Activated B cell treated with CpG ODN at 0.5 μM for 24 hours (primary cell): Measurements from ENCODE around the gene LRSAM1. TPM values are rescaled to one million over a fixed set of nuclear protein-coding genes. Genes with fewer than 3 reads are reported as not detected.

Experiments used
- ATAC-seq: fragments of 200-7000 bp; cut with Tn5 transposase; one replicate; pipeline ENCODE4 v1.10.0; 2021; ENCODE audit warnings: low read depth, mild to moderate bottlenecking, moderate library complexity
- CTCF ChIA-PET: fragments of 350-600 bp; sonication (Branson Sonifier 250); formaldehyde crosslinking; loops from one replicate; lab custom pipeline; 2021; ENCODE audit warnings: antibody characterized with exemption; lab: Charles Lee
- POLR2A ChIA-PET: fragments of 350-600 bp; sonication (Branson Sonifier 250); formaldehyde crosslinking; loops from one replicate; lab custom pipeline; 2021; ENCODE audit warnings: antibody characterized with exemption; lab: Charles Lee
- DNase-seq: peaks from one replicate; pipeline ENCODE4 v3.0.0; 2022
- H3K27ac Mint-ChIP-seq: one replicate; pipeline ENCODE4 v1.8.0; 2020; ENCODE audit warnings: mixed read lengths
- H3K27me3 Mint-ChIP-seq: one replicate; pipeline ENCODE4 v1.8.0; 2021; ENCODE audit warnings: mixed read lengths
- H3K36me3 Mint-ChIP-seq: one replicate; pipeline ENCODE4 v1.8.0; 2021; ENCODE audit warnings: low read depth, mixed read lengths
- H3K4me1 Mint-ChIP-seq: one replicate; pipeline ENCODE4 v1.8.0; 2021; ENCODE audit warnings: mixed read lengths
- H3K4me3 Mint-ChIP-seq: one replicate; pipeline ENCODE4 v1.8.0; 2020; ENCODE audit warnings: mild to moderate bottlenecking, mixed read lengths
- H3K9me3 Mint-ChIP-seq: one replicate; pipeline ENCODE4 v1.8.0; 2020; ENCODE audit warnings: mixed read lengths
- intact Hi-C: fragments of 100-400 bp; cut with micrococcal nuclease; formaldehyde crosslinking; loops from one replicate; pipeline ENCODE4 v1.15.1; 2024
- total RNA-seq: library from RNA; stranded (reverse); gene quantifications from 2 replicates; pipeline ENCODE4 v1.2.3, GENCODE V29; 2022
- TF ChIP-seq, protein P1 (sequence below): fragments of 200-600 bp; IDR thresholded peaks from one replicate; pipeline ENCODE4 v1.8.0; 2022; ENCODE audit warnings: antibody characterized with exemption, mild to moderate bottlenecking

The LRSAM1 gene
- total RNA-seq, 1 donor from 2014 or later: 23.9 TPM

GRCh38 chr9:127490535-127491230 is 39.4 kb downstream of the LRSAM1 start:
- Mint-ChIP-seq H3K36me3 (peaks cover 62% of the 10 kb centered on the region), H3K9me3 (no peaks in the 10 kb centered on the region), H3K4me1 (no peaks in the 10 kb centered on the region), H3K27me3 (no peaks in the 10 kb centered on the region), H3K27ac (no peak overlapping the region), H3K4me3 (no peak overlapping the region)
- no peak for DNase-seq
- CTCF ChIA-PET: no interaction called here
- TF ChIP-seq, protein P1, sequence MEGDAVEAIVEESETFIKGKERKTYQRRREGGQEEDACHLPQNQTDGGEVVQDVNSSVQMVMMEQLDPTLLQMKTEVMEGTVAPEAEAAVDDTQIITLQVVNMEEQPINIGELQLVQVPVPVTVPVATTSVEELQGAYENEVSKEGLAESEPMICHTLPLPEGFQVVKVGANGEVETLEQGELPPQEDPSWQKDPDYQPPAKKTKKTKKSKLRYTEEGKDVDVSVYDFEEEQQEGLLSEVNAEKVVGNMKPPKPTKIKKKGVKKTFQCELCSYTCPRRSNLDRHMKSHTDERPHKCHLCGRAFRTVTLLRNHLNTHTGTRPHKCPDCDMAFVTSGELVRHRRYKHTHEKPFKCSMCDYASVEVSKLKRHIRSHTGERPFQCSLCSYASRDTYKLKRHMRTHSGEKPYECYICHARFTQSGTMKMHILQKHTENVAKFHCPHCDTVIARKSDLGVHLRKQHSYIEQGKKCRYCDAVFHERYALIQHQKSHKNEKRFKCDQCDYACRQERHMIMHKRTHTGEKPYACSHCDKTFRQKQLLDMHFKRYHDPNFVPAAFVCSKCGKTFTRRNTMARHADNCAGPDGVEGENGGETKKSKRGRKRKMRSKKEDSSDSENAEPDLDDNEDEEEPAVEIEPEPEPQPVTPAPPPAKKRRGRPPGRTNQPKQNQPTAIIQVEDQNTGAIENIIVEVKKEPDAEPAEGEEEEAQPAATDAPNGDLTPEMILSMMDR: no peak
- POLR2A ChIA-PET: no interaction called here
- ATAC-seq: no peak
- intact Hi-C loops: no loop called here

DNA sequence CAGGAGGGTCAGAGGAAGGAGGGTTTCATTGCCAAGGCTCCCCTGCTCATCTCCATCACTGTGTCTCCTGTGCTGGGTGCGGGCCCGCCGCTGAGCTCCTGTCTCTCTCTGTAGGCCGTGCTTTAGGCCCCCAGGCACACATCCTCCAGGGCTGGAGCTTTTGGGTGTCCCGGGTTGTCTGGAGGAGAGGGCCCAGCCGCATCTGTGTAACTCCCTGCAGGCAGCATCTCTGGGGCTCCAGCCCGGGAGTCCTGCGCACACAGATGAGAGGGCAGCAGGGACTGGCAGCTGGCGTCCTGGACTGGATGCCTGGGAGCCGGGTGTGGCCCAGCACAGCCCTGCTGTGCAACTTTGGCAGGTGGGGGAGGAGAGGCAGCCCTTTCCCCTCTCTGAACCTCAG is 40.2 kb downstream of the LRSAM1 start:
- no peaks in the 10 kb centered on the region for H3K9me3 Mint-ChIP-seq
- TF ChIP-seq, protein P1: no peak
- intact Hi-C loops: no loop called here
- H3K27ac Mint-ChIP-seq: no peak overlapping the region
- peaks cover 63% of the 10 kb centered on the region for H3K36me3 Mint-ChIP-seq
- ChIA-PET POLR2A (no interaction called here), CTCF (no interaction called here)
- no peak for ATAC-seq
- H3K4me3 Mint-ChIP-seq: no peak overlapping the region
- no peaks in the 10 kb centered on the region for H3K4me1 Mint-ChIP-seq
- no peak for DNase-seq
- no peaks in the 10 kb centered on the region for H3K27me3 Mint-ChIP-seq

GRCh38 chr9:127492616-127493015 is 41.3 kb downstream of the LRSAM1 start:
- Mint-ChIP-seq H3K27me3 (no peaks in the 10 kb centered on the region), H3K36me3 (peaks cover 63% of the 10 kb centered on the region), H3K27ac (no peak overlapping the region), H3K4me1 (no peaks in the 10 kb centered on the region), H3K4me3 (no peak overlapping the region), H3K9me3 (no peaks in the 10 kb centered on the region)
- intact Hi-C loops: no loop called here
- ATAC-seq: no peak
- ChIA-PET CTCF (no interaction called here), POLR2A (no interaction called here)
- no peak for DNase-seq
- TF ChIP-seq, protein P1: no peak

DNA sequence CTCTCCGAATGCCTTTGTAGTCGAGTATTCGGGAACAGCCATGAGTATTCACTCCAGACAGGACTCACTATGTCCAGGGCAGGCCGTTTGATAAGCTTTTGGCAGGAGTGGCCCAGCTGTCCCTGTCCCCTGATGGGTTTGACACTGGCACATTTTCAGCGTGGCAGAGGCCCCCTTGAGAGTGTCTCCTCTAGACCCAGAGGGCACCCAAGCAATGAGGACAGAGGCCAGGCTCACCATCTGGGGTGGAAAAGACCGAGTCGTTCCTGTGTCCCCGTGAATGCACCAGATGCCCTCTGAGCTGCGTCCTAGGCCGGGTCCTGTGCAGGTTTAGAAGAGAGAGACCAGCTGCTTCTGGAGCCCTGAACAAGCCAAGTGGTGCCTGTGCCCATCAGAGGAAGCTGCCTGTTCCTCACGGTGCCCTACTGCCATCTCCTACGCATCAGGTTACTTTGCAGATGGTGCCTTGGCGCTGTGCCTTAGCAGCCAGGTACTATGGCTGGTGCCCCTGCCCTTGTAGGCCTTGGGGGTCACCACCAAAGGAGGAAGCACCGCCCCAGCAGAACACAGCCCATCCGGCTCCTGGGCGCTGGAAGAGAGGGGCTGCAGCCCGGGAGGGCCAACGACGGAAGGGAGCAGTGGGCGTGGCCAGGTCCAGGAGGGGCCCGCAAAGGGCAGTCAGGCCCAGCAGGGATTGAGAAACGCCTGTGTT is 42.4 kb downstream of the LRSAM1 start:
- TF ChIP-seq, protein P1: no peak
- H3K27me3 Mint-ChIP-seq: no peaks in the 10 kb centered on the region
- no peaks in the 10 kb centered on the region for H3K4me1 Mint-ChIP-seq
- ATAC-seq (no peak), DNase-seq (no peak)
- ChIA-PET POLR2A (no interaction called here), CTCF (no interaction called here)
- no peak overlapping the region for H3K4me3 Mint-ChIP-seq
- H3K9me3 Mint-ChIP-seq: no peaks in the 10 kb centered on the region
- peaks cover 60% of the 10 kb centered on the region for H3K36me3 Mint-ChIP-seq
- intact Hi-C loops: no loop called here
- no peak overlapping the region for H3K27ac Mint-ChIP-seq

- POLR2A ChIA-PET: no interaction called here
- intact Hi-C loops: no loop called here
Measured at GRCh38 chr9:127494304-127494702, 43.0 kb downstream of the LRSAM1 start.

More at GRCh38 chr9:127494304-127494702, 43.0 kb downstream of the LRSAM1 start:
- Mint-ChIP-seq H3K27me3 (no peaks in the 10 kb centered on the region), H3K9me3 (no peaks in the 10 kb centered on the region), H3K4me1 (no peaks in the 10 kb centered on the region), H3K4me3 (no peak overlapping the region), H3K36me3 (peaks cover 57% of the 10 kb centered on the region), H3K27ac (no peak overlapping the region)
- TF ChIP-seq, protein P1: no peak
- CTCF ChIA-PET: no interaction called here
- no peak for DNase-seq
- no peak for ATAC-seq
